Activated effector memory CD4-positive, alpha-beta T cell treated with Interleukin-2 at 50 U/mL for 16 hours (primary cell): ENCODE data around the gene RERE.
A peak's percentile ranks its signal among the peaks of the same experiment; 100 is the strongest.
"Not testable (repeated sequence)": the region's sequence is repeated elsewhere in the genome, so short reads cannot be mapped to it uniquely, and the experiment has no call there.

Experiments
- DNase-seq: peaks from one replicate; pipeline ENCODE4 v3.0.0-alpha.2; 2020

RERE gene

GRCh38 chr1:8839990-8840389, 22.6 kb upstream of the RERE start:
- DNase-seq, result no peak

- no peak for DNase-seq
These were observed 18.7 kb upstream of the RERE start for GRCh38 chr1:8835941-8836643.

- no peak for DNase-seq
These were observed 13.9 kb upstream of the RERE start for GRCh38 chr1:8831340-8831739.

- DNase-seq, result not testable (repeated sequence)
These were observed 13.3 kb upstream of the RERE start for GRCh38 chr1:8830732-8831131.

- DNase-seq, result no peak
These were observed 8.6 kb upstream of the RERE start for GRCh38 chr1:8825985-8826481.

- no peak for DNase-seq
These were observed 5.8 kb upstream of the RERE start for GRCh38 chr1:8823295-8823664.

GRCh38 chr1:8822373-8823294, 5.2 kb upstream of the RERE start:
- no peak for DNase-seq

- DNase-seq, result no peak
These were observed 3.6 kb upstream of the RERE start for GRCh38 chr1:8821084-8821483.

GRCh38 chr1:8818789-8819188, 1.3 kb upstream of the RERE start:
- not testable (repeated sequence) for DNase-seq

- no peak for DNase-seq
These were observed 910 bp upstream of the RERE start for GRCh38 chr1:8818325-8818775.

GRCh38 chr1:8816831-8817411, 519 bp downstream of the RERE start:
- peak; percentile 18 for DNase-seq

- DNase-seq, result no peak
These were observed 1.2 kb downstream of the RERE start for GRCh38 chr1:8816264-8816663.

- DNase-seq, result no peak
These were observed 1.8 kb downstream of the RERE start for GRCh38 chr1:8815582-8816151.

GRCh38 chr1:8814865-8815264, 2.6 kb downstream of the RERE start:
- no peak for DNase-seq

GRCh38 chr1:8813991-8814390, 3.4 kb downstream of the RERE start:
- DNase-seq, result no peak

- no peak for DNase-seq
These were observed 4.2 kb downstream of the RERE start for GRCh38 chr1:8813016-8813763.

- no peak for DNase-seq
These were observed 5.4 kb downstream of the RERE start for GRCh38 chr1:8812081-8812480.

- DNase-seq, result no peak
These were observed 6.5 kb downstream of the RERE start for GRCh38 chr1:8810987-8811386.

- DNase-seq, result no peak
These were observed 8.1 kb downstream of the RERE start for GRCh38 chr1:8809342-8809736.

GRCh38 chr1:8807004-8807403, 10.4 kb downstream of the RERE start:
- no peak for DNase-seq

GRCh38 chr1:8800416-8800815, 17.0 kb downstream of the RERE start:
- no peak for DNase-seq

- DNase-seq, result no peak
These were observed 20.2 kb downstream of the RERE start for GRCh38 chr1:8797216-8797615.

- no peak for DNase-seq
These were observed 20.6 kb downstream of the RERE start for GRCh38 chr1:8796812-8797211.
